ENCODE data around the gene CCDC142. TPM values are rescaled to one million over a fixed set of nuclear protein-coding genes. Genes with fewer than 3 reads are reported as not detected.

The CCDC142 gene, protein sequence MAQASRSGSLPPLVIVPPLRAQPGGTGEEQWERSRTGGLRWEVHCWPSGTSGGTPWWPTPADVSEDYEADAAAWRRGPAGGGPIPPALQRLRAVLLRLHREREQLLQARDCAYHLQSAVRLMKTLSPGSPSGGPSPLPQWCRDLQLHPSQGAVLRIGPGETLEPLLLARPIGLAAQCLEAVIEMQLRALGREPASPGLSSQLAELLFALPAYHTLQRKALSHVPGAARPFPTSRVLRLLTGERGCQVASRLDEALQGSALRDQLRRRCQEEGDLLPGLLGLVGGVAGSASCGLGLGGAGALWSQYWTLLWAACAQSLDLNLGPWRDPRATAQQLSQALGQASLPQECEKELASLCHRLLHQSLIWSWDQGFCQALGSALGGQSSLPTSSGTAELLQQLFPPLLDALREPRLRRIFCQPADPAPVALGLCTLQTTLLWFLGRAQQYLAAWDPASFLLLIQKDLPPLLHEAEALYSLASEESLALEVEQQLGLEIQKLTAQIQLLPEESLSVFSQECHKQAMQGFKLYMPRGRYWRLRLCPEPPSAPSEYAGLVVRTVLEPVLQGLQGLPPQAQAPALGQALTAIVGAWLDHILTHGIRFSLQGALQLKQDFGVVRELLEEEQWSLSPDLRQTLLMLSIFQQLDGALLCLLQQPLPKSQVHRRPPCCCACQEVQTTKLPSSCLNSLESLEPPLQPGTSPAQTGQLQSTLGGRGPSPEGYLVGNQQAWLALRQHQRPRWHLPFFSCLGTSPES
- polyA plus RNA-seq (2014; cell fraction: cytosol; rRNA removed): 7.7 and 14.9 TPM in 2 replicates
- polyA plus RNA-seq (2014; cell fraction: nucleus; rRNA removed): 27.1 and 33.6 TPM in 2 replicates

DNA sequence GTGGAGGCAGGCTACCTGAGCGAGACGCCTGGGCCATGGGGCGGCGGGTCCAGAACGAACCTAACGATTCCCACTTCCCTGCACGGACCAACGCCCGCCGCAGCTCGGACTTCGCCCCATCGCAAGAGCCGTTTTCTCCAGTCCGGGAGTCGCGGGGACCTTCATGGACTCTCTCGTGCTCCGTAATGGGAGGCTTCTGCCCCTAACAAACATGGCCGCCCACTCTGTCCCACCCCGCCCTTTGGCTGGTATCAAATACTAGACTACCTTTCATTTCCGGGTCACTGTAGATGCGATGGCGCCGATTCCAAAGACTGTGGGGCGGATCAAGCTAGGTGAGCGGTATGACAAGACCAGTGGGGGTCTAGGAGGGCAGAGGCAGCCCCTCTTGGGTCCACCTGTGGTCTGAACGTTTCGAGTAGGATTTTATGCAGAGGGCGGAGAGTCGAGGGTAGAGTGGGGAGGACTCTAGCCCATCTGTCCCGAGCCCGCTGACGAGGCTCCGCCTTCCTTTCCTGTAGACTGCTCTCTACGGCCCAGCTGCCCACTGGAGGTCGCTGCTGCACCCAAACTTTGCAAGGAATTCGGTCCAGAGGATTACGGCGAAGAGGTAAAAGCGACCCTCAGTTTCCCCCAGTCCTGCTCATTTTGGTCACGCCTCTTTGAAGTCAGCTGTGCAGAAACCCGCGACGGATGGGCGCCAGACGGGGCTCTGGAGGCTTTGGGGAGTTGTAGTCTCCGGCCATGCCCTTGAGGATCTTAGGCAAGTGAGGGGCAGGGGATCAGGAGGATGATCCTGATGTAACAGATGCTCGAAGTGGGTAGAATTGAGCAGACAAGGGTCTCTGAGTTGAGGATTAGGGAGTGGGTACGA lies at the start of gene CCDC142, which contains the start of gene TTC31:
Gene CCDC142 (minus strand): TSS at position 198 of the 874 bp plus-strand sequence. CDS start 161 bp downstream, at position 37.
Gene TTC31 (plus strand): TSS at position 281 of the 874 bp plus-strand sequence. CDS start 15 bp downstream, at position 296.
- peak; percentile 96 for DNase-seq (ENCODE audit: low spot score)

DNA sequence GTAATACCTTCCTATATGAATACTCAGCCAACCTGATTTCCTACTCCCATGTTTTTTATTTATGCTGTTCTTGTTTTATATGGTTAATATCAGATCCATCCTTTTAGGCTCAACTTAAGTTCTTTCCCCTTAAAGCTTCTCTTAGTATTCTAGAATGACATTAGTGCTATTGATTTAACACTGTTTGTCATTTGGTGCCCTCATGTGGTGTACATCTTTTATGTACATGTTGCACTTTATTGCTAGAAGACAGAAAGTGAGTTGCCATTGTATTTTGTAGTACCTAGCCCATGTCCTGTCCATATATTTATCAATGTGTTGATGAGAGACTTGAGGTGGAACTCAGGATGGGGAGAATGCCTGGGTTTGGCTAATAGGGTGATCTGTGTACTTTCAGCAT lies 49.4 kb upstream of the CCDC142 start:
- DNase-seq (ENCODE audit: low spot score): no peak

DNA sequence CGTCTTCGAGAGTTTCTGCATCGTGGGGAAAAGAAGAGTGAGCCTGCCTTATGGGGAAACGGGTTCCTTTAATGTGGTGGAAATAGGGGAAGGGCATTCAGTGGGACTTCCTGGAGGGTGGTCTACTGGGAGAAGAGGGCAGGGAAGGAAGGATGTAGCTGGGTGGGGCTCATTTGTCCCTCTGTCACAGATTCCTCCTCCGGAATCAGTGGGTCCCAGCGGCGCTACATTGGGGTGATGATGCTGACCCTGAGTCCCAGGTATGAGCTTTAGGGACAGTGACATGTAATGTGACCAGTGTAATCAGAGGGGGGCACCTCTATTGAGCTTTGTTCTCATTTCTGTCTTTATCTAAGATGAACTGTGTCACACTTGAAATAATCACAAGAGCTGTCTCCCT lies 48.9 kb upstream of the CCDC142 start:
- no peak for DNase-seq (ENCODE audit: low spot score)

DNA sequence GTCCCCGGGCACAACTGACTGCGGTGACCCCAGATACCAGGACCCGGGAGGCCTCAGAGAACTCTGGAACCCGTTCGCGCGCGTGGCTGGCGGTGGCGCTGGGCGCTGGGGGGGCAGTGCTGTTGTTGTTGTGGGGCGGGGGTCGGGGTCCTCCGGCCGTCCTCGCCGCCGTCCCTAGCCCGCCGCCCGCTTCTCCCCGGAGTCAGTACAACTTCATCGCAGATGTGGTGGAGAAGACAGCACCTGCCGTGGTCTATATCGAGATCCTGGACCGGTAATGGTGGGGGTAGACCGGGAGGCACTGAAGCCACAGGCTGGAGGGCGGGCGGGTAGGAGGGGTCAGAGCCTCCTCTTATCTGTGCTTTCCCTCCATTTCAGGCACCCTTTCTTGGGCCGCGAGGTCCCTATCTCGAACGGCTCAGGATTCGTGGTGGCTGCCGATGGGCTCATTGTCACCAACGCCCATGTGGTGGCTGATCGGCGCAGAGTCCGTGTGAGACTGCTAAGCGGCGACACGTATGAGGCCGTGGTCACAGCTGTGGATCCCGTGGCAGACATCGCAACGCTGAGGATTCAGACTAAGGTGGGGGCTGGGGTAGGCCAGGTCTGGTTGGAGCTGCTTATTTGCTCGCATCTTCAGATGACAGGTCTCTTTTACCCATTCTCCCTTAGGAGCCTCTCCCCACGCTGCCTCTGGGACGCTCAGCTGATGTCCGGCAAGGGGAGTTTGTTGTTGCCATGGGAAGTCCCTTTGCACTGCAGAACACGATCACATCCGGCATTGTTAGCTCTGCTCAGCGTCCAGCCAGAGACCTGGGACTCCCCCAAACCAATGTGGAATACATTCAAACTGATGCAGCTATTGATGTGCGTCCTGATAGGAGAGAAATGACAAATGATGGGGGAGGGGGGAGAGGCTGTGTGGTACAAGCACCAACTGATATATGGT lies 47.7 kb upstream of the CCDC142 start:
- DNase-seq (ENCODE audit: low spot score): no peak

DNA sequence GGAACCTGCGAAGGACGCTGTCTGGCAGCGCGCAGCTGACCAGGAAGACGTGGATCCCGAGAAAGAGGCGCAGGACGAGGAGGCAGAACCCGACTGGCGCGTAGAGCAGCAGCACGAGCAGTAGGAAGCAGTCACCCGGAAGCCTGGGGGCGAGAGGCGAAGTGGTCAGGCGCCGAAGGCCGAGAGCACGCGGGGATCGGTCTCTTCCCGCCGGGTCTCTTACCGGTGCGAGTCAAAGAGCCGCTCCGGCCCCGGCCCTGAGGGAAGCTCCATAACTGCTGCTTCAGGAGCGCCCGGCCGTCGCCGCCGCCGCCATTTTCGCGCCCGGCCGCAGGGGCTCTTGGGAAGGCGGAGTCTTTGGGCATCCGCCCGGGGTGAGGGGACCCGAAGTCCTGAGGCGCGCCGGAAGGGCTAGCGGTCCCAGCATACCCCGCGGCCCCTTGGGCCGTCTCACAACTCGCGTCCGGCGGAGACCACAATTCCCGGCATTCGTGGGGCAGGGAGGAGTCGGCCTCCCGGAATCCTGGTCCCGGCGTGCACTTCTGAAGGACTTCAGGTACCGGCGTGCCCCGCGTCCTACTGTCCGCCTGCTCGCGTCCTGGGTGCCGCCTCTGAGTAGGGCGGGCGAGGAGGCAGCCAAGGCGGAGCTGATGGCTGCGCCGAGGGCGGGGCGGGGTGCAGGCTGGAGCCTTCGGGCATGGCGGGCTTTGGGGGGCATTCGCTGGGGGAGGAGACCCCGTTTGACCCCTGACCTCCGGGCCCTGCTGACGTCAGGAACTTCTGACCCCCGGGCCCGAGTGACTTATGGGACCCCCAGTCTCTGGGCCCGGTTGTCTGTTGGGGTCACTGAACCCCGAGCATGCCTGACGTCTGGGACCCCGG lies 46.8 kb upstream of the CCDC142 start, which contains the start of the genes AUP1 and HTRA2:
Gene AUP1 (minus strand): TSS at position 350 of the 882 bp plus-strand sequence. CDS start 77 bp downstream, at position 273.
Gene HTRA2 (plus strand): TSS at position 577 of the 882 bp plus-strand sequence. CDS start 74 bp downstream, at position 651.
- DNase-seq (ENCODE audit: low spot score): peak; percentile 98

DNA sequence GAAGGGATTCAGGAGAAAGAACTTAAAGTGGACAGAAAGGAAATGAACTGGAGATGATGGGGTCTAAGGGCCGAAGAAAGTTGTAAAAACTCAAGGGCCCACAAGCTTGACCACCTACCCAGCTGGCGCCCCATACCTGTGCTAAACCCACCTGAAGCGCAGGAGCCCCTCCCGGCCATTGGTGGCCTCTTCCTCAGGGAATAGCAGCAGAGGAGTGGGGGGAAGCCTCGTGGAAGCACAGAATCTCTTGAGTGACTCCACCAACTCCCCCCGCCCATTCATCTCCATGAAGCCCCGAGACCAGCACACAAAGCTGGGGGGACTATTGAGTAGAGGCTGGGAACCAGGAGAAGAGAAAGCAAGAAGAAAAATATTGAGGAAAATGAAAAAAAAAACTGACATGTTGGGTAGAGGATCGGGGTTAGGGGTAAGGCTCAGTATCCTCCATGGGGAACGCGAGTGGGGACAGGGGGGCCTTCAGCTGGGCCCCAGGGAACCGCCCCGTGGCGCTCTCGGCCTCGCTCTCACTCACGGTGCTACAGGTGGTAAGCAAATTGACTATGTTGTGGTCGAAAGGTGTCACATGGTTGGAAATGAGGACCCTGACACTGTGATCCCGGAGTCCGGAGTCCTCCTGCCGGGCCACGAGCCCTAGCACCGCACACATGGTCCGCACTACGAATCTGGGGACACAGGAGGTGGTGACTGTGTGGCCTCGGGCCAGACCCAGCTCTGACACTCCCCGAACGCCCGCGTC lies 46.0 kb upstream of the CCDC142 start:
- no peak for DNase-seq (ENCODE audit: low spot score)

DNA sequence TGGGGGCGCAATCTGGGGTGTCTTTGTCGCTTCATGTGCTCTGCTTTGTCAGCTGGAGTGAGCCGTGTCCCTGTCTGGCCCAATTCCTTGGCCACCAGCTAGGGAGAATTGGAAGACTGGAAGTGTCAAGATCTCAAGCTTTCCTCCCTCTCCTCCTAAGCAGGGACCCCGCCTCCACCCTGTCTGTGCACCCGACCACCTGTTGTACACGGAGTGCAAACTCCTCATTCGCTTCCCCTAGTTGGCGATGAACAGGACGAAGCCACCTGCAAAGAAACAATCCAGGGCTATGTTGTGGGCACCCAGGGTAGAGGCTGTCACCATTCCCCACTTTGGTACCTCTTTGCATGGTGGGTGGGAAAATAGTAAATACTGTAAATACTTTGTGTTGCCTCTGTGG lies 44.9 kb upstream of the CCDC142 start:
- DNase-seq (ENCODE audit: low spot score): no peak

DNA sequence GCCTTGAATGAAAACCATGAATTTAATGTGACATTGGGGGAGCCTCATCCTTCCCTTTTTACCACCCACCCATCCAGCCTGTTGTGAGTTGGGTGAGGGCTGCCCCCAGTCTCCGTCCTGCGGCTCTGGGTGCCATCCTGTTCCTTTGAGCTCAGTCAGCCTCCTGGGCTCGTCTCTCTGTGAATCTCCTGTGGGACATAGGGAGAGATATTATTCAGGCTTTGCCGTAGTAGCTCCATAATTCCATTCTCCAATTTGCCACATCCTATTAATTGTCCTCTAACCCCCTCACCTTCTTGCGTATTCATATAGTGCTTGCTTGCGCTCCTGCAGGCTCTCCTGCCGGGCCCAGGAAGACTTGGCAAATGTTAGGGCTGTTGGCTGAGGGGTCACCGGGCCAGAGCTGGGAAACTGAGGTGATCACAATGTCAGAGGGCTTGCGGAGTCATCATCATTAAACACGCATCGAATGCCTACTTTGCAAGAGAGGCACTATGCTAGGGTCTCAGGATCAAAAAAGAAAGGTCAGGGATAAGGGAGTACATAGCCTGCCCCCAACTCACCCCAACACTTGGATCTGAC lies 43.9 kb upstream of the CCDC142 start:
- no peak for DNase-seq (ENCODE audit: low spot score)

DNA sequence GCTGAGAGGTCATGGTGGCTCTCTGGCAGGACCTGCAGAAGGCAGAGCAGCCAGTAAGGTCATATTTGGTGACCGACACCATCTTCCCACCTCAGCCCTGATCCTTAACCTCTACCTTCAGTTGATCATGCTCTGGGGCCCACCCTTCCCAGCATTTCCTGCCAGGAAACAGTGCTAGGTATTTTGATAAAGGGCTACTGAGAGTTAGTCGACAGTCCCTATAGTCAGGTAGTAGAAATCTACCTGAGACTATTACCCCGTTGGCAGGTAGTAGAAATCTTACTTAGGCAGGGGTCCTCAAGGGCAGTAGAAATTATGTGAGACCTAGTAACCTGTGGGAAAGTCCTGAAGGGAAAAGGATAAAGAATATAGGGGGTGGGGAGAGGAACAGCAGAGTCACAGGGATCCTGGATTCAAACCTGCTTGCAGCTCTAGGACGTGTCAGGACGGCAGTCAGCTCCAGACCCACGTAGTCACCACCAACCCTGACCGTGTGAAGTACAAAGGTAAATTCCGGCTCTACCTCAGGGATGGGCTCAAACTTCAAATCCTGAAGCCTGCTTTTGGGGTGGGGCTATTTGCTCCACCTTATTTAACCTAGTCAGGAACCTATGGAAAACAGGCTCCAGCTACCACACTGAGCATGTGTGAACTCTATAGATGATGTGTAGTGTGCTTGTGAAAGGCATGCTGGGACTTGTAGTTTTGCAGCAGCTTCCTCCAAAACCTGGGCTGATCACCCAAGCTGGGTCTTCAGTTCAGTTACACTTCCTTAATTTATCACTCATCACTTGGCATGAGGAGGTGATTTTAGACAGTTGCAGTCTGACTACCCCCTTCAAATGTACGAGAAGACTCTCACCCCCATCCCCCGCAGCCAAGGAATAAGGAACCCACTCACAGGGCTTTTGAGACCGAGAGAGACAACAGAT lies 43.2 kb upstream of the CCDC142 start, which contains the start of gene DQX1:
Gene DQX1 (minus strand): TSS at position 515 of the 932 bp plus-strand sequence. CDS start 502 bp downstream, at position 13.
- no peak for DNase-seq (ENCODE audit: low spot score)

DNA sequence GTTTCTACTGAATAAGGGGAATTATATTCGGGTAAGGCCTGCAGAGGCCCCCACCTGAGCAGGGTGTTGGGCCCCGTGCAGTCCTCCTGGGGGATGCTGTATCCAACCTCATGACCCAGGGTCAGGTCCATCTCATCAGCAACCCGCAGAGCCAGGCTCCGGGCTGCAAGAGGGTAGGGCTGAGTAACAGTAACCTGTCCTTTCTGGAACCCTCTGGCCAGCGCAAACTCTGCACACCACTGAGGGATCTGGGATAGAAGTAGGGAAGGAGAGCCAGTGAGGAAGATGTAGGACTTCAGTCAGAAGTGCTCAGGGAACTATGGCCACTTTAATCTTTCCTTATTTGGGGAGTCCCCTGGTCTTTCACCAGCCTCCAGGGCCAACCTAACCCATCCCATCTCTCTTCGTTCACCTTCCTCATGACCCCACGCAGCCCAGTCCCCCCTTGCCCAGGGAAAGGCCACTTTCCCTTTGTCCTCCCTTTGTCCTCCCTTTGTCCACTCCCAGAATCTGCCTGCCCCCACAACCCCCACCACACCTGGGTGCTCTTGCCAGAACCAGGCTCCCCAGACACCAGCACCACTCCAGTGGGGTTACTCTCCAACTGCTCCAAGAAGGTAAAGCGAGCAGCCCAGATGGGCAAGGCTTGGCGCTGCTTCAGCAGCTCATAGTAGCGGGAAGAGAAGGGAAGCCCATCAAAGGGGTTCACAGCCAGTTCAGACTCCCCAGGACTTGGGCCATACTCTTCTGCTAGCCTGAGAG lies 42.3 kb upstream of the CCDC142 start:
- no peak for DNase-seq (ENCODE audit: low spot score)

DNA sequence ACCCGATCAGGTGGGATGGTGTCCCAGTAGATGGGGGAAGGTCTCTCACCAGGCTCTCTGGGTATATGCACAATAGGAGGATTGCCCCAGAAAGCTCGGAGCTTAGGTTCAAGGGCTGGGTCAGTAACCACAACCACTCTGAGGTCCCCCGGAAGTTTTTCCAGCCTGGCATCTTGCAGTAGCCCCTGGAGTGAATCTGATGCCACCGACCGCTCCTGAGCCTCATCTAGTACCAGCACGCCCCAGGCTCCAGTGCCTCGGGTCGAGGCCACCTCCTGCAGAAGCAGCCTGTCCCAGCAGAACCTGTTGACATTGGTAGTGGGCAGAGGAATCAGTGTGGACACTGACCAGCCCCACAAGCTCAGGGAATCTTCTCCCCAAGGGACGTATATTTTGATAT lies 41.2 kb upstream of the CCDC142 start:
- DNase-seq (ENCODE audit: low spot score): no peak

DNA sequence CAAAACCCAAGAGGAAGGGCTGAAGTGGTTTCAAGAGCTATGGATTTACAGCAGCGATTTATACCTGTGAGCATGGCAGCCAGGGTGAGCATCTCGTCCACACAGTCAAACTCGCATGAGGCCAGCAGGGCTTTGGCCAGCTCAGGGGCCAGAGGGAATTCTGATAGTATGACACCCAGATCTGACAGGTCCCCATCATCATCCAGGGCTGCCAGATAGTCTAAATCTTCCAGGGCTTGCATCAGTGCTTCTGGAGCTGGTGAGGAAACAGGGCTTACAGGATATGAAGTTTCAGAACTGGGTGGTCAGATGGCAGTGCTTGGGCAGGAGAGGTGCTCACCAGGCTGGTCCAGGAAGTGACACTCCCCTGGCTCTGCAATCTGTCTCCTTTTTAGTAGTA lies 39.7 kb upstream of the CCDC142 start:
- DNase-seq (ENCODE audit: low spot score): no peak

DNA sequence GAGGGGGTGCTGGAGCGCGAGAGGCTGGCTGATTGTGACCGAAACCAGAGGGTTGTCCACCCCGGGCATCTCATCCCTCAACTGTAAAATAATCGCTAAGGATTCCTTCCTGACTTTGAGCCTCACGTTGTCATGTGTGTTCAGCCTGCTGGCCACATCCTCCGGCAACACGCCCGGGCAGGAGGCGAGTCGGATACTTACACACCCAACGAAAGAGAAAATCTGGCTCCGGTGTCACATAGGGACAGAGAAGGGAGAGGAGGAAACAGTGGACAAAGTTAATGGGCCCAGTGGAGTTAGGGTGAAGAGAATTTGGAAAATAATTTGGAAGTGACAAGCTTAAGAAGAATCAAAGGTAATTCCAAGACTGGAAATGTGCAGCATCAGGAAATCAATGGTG lies 33.9 kb upstream of the CCDC142 start:
- DNase-seq (ENCODE audit: low spot score): no peak

DNA sequence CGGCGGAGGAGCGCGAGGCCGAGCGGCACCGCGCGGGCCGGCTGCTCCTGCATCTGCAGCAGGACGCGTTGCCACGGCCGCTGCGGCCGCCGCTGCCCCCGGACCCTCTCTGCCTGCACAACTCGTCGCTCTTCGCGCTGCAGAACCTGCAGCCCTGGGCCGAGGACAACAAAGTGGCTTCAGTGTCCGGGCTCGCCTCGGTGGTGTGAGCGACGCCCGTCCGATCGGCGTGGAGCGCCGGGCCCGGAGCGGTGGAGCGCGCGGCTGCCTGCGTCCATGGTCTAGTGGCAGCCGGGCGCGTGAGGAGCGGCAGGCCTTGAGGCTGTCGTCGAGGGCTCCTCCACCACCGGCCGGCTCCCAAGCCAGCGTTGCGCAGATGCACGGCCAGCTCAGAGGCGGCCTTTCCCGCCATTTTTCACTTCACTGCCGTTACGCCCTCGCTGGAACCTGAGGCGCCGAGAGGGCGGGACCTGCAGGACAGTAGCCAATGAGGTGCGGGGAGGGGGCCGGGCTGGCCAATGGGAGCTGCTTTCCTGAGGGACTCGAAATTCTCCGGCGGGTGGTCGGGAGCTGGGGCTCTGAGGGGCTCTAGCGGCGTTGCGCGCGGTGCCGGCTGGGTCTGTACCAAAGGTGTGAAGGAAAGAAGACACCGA lies 33.3 kb upstream of the CCDC142 start:
- peak; percentile 85 for DNase-seq (ENCODE audit: low spot score)

DNA sequence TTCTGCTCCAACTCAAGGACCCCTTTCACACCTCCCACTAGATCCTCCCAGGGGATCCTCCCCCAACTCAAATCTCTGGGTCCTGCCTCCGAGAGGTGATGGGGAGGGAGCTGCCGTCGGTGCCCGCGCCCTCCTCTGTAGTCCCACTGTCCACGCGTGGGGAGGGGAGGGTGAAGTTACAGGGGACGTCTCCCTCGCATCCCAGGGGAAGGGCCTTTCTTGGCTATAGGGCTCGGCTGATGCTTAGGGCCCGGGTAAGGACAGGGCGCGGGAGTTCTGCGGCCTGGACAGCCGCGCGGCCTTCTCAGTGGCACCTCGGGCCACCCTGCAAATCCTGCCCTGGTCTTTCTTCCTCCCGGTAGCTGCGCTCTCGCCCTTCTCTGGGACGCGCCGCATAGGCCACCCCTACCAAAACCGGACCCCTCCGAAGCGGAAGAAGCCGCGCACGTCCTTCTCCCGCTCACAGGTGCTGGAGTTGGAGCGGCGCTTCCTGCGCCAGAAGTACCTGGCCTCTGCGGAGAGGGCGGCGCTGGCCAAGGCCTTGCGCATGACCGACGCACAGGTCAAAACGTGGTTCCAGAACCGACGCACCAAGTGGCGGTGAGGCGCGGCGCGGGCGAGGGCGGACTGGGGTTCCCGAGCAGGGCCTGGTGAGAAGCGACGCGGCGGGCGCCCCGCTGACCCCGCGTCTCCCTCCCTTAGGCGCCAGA lies 32.6 kb upstream of the CCDC142 start:
- no peak for DNase-seq (ENCODE audit: low spot score)
